WTC11 (cell line): ENCODE results near the gene FEV. TPM values are rescaled to one million over a fixed set of nuclear protein-coding genes. Genes with fewer than 3 reads are reported as not detected.

ENCODE experiments used
- ATAC-seq: fragments of 200-7000 bp; cut with Tn5 transposase; 2 replicates; pipeline ENCODE4 v1.10.0; 2021; ENCODE audit warnings: mild to moderate bottlenecking, moderate library complexity
- CTCF ChIA-PET: fragments of 300-600 bp; sonication (Branson Sonifier 250); formaldehyde crosslinking; loops from one replicate; lab custom pipeline; 2021; ENCODE audit warnings: antibody characterized with exemption; lab: Charles Lee
- POLR2A ChIA-PET: fragments of 350-600 bp; sonication (Branson Sonifier 250); formaldehyde crosslinking; loops from one replicate; lab custom pipeline; 2021; ENCODE audit warnings: antibody characterized with exemption; lab: Charles Lee
- DNase-seq: peaks from one replicate; pipeline ENCODE4 v3.0.0; 2021; ENCODE audit warnings: low spot score
- H3K27ac Mint-ChIP-seq: 2 replicates; pipeline ENCODE4 v1.8.0; 2021; ENCODE audit warnings: mixed read lengths
- H3K27me3 Mint-ChIP-seq: 2 replicates; pipeline ENCODE4 v1.8.0; 2021; ENCODE audit warnings: low read depth, mild to moderate bottlenecking, moderate library complexity, mixed read lengths
- H3K36me3 Mint-ChIP-seq: 2 replicates; pipeline ENCODE4 v1.8.0; 2021; ENCODE audit warnings: mixed read lengths
- H3K4me1 Mint-ChIP-seq: 2 replicates; pipeline ENCODE4 v1.8.0; 2022; ENCODE audit warnings: mixed read lengths
- H3K4me3 Mint-ChIP-seq: 2 replicates; pipeline ENCODE4 v1.8.0; 2021; ENCODE audit warnings: mild to moderate bottlenecking, moderate library complexity, mixed read lengths
- H3K9me3 Mint-ChIP-seq: 2 replicates; pipeline ENCODE4 v1.8.0; 2021; ENCODE audit warnings: mixed read lengths
- CBFB ChIP-seq: sonication (generic); formaldehyde crosslinking; IDR thresholded peaks from 2 replicates; pipeline ENCODE4 v1.8.1; 2022; ENCODE audit warnings: mild to moderate bottlenecking, low read depth, missing genetic modification reagents
- ESRRA ChIP-seq: sonication (generic); formaldehyde crosslinking; IDR thresholded peaks from 2 replicates; pipeline ENCODE4 v1.8.1; 2022; ENCODE audit warnings: mild to moderate bottlenecking, missing genetic modification reagents, borderline replicate concordance
- FOXK1 ChIP-seq: sonication (generic); formaldehyde crosslinking; IDR thresholded peaks from 2 replicates; pipeline ENCODE4 v1.8.0; 2022; ENCODE audit warnings: mild to moderate bottlenecking, moderate library complexity, missing genetic modification reagents
- GTF2I ChIP-seq: fragments of 250-450 bp; sonication (Bioruptor Pico); conservative IDR thresholded peaks from 2 replicates; pipeline ENCODE4 v1.4.0; 2021; ENCODE audit warnings: mild to moderate bottlenecking
- HMGA2 ChIP-seq: fragments of 250-450 bp; sonication (Bioruptor Pico); IDR thresholded peaks from 2 replicates; pipeline ENCODE4 v1.4.0; 2021; ENCODE audit warnings: mild to moderate bottlenecking, moderate library complexity
- IRF2 ChIP-seq: sonication (generic); formaldehyde crosslinking; IDR thresholded peaks from 2 replicates; pipeline ENCODE4 v1.8.0; 2022; ENCODE audit warnings: low read depth, missing genetic modification reagents, borderline replicate concordance
- KAT7 ChIP-seq: sonication (generic); formaldehyde crosslinking; IDR thresholded peaks from 2 replicates; pipeline ENCODE4 v1.8.1; 2023; ENCODE audit warnings: missing genetic modification reagents, mild to moderate bottlenecking, borderline replicate concordance
- OVOL2 ChIP-seq: fragments of 250-450 bp; sonication (Bioruptor Pico); IDR thresholded peaks from 2 replicates; pipeline ENCODE4 v1.9.0; 2021; ENCODE audit warnings: mild to moderate bottlenecking, borderline replicate concordance
- ZNF121 ChIP-seq: sonication (generic); formaldehyde crosslinking; IDR thresholded peaks from 2 replicates; pipeline ENCODE4 v1.8.0; 2023; ENCODE audit warnings: missing genetic modification reagents
- ZNF232 ChIP-seq: sonication (generic); formaldehyde crosslinking; IDR thresholded peaks from 2 replicates; pipeline ENCODE4 v1.8.0; 2022; ENCODE audit warnings: mild to moderate bottlenecking, missing genetic modification reagents
- ZNF671 ChIP-seq: fragments of 250-450 bp; sonication (Bioruptor Pico); IDR thresholded peaks from 2 replicates; pipeline ENCODE4 v1.8.0; 2021; ENCODE audit warnings: mild to moderate bottlenecking
- total RNA-seq: library from RNA; stranded (reverse); gene quantifications from 3 replicates; pipeline ENCODE4 v1.2.3, GENCODE V29; 2021
- TF ChIP-seq, protein P1 (sequence below): fragments of 250-450 bp; sonication (Bioruptor Pico); IDR thresholded peaks from 2 replicates; pipeline ENCODE4 v1.9.0; 2021; ENCODE audit warnings: mild to moderate bottlenecking
- TF ChIP-seq, protein P2 (sequence below): sonication (generic); formaldehyde crosslinking; IDR thresholded peaks from 2 replicates; pipeline ENCODE4 v1.8.1; 2023; ENCODE audit warnings: mild to moderate bottlenecking, moderate library complexity, missing genetic modification reagents
- TF ChIP-seq, protein P3 (sequence below): fragments of 200-600 bp; IDR thresholded peaks from 2 replicates; pipeline ENCODE4 v1.8.0; 2022; ENCODE audit warnings: antibody characterized with exemption
- TF ChIP-seq, protein P4 (sequence below): sonication (generic); formaldehyde crosslinking; IDR thresholded peaks from 2 replicates; pipeline ENCODE4 v1.8.0; 2023; ENCODE audit warnings: missing genetic modification reagents, mild to moderate bottlenecking, borderline replicate concordance
- TF ChIP-seq, protein P5 (sequence below): sonication (generic); formaldehyde crosslinking; IDR thresholded peaks from 2 replicates; pipeline ENCODE4 v1.8.0; 2022; ENCODE audit warnings: missing genetic modification reagents
- TF ChIP-seq, protein P6 (sequence below): sonication (generic); formaldehyde crosslinking; IDR thresholded peaks from 2 replicates; pipeline ENCODE4 v1.8.1; 2023; ENCODE audit warnings: mild to moderate bottlenecking, missing genetic modification reagents, borderline replicate concordance

Gene FEV
- total RNA-seq, 1 experiment from 2014 or later = not detected

DNA sequence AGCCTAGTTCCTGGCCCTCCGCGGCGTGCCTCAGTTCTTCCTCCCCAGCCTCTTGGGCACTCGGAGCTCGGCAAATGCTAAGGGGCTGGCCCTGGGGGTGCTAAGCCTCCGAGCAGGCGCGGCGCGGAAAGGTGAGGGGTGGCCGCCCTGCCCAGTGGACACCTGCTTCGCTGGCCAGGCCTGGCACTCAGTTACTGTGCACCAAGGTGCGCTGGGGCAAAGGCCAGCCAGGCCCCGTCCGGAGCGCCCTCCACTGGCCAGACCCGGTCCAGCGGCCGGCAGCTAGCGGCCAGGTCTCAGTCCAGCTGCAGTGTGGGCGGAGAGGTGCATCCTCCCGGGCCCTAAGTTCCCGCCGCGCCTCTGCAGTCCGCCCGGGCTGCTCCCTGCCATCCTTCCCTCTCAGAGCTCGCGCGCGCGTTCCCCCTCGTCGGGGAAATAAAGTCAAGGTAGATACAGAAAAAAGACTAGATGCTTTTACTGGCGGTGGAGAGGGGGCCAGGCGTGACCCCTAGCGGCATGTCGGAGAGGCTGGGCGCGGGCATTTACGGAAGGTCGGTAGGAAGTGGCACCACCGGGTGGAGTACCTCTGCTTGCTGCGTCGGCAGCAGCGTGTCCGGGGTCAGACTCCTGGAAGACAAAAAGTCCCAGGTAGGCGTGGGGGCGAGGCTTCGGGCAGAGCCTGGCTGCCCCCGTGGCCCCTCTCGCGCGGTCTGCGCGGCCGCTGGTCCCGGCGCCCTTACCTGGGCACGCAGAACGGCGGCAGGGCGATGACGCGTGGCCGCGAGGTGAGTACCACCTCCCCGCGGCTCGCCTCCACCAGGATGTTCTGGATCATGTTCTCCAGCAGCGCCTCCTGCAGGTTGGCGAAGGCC lies 17.6 kb upstream of the FEV start:
- ChIA-PET POLR2A (interaction anchor here (0.6 to 1.2 kb wide), 2 partner anchors 23 to 539 kb away, joined by 5 read pairs; no protein-coding TSS in a partner anchor), CTCF (interaction anchor here (0.5 to 5.5 kb wide), 53 partner anchors 8 to 527 kb away, joined by 3 to 112 read pairs (median 6); partner anchors contain the start of genes CDK5R2, CNPPD1, CRYBA2 and DNAJB2)
- Mint-ChIP-seq H3K27me3 (peaks cover 100% of the 10 kb centered on the region), H3K9me3 (no peaks in the 10 kb centered on the region), H3K4me3 (peak overlapping the region; percentile 83), H3K27ac (no peak overlapping the region), H3K4me1 (peaks cover 22% of the 10 kb centered on the region), H3K36me3 (no peaks in the 10 kb centered on the region)
- ATAC-seq (peak; percentile 69), DNase-seq (peak; percentile 95)
- TF ChIP-seq FOXK1 (CRISPR knock-in tag) (no peak), OVOL2 (CRISPR knock-in tag) (no peak), ZNF121 (no peak), GTF2I (no peak), IRF2 (no peak), KAT7 (CRISPR knock-in tag) (no peak; the same call in 1 of the 2 replicates), ZNF232 (CRISPR knock-in tag) (0 out of 2 replicates have a peak, but pooled peaks have one; percentile 32), HMGA2 (no peak), ESRRA (CRISPR knock-in tag) (no peak), ZNF671 (CRISPR knock-in tag) (no peak), CBFB (CRISPR knock-in tag) (no peak)
- TF ChIP-seq, protein P1, sequence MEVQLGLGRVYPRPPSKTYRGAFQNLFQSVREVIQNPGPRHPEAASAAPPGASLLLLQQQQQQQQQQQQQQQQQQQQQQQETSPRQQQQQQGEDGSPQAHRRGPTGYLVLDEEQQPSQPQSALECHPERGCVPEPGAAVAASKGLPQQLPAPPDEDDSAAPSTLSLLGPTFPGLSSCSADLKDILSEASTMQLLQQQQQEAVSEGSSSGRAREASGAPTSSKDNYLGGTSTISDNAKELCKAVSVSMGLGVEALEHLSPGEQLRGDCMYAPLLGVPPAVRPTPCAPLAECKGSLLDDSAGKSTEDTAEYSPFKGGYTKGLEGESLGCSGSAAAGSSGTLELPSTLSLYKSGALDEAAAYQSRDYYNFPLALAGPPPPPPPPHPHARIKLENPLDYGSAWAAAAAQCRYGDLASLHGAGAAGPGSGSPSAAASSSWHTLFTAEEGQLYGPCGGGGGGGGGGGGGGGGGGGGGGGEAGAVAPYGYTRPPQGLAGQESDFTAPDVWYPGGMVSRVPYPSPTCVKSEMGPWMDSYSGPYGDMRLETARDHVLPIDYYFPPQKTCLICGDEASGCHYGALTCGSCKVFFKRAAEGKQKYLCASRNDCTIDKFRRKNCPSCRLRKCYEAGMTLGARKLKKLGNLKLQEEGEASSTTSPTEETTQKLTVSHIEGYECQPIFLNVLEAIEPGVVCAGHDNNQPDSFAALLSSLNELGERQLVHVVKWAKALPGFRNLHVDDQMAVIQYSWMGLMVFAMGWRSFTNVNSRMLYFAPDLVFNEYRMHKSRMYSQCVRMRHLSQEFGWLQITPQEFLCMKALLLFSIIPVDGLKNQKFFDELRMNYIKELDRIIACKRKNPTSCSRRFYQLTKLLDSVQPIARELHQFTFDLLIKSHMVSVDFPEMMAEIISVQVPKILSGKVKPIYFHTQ (CRISPR knock-in tag) = no peak
- TF ChIP-seq, protein P2, sequence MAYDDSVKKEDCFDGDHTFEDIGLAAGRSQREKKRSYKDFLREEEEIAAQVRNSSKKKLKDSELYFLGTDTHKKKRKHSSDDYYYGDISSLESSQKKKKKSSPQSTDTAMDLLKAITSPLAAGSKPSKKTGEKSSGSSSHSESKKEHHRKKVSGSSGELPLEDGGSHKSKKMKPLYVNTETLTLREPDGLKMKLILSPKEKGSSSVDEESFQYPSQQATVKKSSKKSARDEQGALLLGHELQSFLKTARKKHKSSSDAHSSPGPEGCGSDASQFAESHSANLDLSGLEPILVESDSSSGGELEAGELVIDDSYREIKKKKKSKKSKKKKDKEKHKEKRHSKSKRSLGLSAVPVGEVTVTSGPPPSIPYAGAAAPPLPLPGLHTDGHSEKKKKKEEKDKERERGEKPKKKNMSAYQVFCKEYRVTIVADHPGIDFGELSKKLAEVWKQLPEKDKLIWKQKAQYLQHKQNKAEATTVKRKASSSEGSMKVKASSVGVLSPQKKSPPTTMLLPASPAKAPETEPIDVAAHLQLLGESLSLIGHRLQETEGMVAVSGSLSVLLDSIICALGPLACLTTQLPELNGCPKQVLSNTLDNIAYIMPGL (CRISPR knock-in tag) = peak; percentile 98
- TF ChIP-seq, protein P3, sequence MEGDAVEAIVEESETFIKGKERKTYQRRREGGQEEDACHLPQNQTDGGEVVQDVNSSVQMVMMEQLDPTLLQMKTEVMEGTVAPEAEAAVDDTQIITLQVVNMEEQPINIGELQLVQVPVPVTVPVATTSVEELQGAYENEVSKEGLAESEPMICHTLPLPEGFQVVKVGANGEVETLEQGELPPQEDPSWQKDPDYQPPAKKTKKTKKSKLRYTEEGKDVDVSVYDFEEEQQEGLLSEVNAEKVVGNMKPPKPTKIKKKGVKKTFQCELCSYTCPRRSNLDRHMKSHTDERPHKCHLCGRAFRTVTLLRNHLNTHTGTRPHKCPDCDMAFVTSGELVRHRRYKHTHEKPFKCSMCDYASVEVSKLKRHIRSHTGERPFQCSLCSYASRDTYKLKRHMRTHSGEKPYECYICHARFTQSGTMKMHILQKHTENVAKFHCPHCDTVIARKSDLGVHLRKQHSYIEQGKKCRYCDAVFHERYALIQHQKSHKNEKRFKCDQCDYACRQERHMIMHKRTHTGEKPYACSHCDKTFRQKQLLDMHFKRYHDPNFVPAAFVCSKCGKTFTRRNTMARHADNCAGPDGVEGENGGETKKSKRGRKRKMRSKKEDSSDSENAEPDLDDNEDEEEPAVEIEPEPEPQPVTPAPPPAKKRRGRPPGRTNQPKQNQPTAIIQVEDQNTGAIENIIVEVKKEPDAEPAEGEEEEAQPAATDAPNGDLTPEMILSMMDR = peak; percentile 29; the same call in 1 of the 2 replicates
- TF ChIP-seq, protein P4, sequence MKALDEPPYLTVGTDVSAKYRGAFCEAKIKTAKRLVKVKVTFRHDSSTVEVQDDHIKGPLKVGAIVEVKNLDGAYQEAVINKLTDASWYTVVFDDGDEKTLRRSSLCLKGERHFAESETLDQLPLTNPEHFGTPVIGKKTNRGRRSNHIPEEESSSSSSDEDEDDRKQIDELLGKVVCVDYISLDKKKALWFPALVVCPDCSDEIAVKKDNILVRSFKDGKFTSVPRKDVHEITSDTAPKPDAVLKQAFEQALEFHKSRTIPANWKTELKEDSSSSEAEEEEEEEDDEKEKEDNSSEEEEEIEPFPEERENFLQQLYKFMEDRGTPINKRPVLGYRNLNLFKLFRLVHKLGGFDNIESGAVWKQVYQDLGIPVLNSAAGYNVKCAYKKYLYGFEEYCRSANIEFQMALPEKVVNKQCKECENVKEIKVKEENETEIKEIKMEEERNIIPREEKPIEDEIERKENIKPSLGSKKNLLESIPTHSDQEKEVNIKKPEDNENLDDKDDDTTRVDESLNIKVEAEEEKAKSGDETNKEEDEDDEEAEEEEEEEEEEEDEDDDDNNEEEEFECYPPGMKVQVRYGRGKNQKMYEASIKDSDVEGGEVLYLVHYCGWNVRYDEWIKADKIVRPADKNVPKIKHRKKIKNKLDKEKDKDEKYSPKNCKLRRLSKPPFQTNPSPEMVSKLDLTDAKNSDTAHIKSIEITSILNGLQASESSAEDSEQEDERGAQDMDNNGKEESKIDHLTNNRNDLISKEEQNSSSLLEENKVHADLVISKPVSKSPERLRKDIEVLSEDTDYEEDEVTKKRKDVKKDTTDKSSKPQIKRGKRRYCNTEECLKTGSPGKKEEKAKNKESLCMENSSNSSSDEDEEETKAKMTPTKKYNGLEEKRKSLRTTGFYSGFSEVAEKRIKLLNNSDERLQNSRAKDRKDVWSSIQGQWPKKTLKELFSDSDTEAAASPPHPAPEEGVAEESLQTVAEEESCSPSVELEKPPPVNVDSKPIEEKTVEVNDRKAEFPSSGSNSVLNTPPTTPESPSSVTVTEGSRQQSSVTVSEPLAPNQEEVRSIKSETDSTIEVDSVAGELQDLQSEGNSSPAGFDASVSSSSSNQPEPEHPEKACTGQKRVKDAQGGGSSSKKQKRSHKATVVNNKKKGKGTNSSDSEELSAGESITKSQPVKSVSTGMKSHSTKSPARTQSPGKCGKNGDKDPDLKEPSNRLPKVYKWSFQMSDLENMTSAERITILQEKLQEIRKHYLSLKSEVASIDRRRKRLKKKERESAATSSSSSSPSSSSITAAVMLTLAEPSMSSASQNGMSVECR (CRISPR knock-in tag) = peak; percentile 14; the same call in 1 of the 2 replicates
- TF ChIP-seq, protein P5, sequence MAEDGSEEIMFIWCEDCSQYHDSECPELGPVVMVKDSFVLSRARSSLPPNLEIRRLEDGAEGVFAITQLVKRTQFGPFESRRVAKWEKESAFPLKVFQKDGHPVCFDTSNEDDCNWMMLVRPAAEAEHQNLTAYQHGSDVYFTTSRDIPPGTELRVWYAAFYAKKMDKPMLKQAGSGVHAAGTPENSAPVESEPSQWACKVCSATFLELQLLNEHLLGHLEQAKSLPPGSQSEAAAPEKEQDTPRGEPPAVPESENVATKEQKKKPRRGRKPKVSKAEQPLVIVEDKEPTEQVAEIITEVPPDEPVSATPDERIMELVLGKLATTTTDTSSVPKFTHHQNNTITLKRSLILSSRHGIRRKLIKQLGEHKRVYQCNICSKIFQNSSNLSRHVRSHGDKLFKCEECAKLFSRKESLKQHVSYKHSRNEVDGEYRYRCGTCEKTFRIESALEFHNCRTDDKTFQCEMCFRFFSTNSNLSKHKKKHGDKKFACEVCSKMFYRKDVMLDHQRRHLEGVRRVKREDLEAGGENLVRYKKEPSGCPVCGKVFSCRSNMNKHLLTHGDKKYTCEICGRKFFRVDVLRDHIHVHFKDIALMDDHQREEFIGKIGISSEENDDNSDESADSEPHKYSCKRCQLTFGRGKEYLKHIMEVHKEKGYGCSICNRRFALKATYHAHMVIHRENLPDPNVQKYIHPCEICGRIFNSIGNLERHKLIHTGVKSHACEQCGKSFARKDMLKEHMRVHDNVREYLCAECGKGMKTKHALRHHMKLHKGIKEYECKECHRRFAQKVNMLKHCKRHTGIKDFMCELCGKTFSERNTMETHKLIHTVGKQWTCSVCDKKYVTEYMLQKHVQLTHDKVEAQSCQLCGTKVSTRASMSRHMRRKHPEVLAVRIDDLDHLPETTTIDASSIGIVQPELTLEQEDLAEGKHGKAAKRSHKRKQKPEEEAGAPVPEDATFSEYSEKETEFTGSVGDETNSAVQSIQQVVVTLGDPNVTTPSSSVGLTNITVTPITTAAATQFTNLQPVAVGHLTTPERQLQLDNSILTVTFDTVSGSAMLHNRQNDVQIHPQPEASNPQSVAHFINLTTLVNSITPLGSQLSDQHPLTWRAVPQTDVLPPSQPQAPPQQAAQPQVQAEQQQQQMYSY = no peak
- TF ChIP-seq, protein P6, sequence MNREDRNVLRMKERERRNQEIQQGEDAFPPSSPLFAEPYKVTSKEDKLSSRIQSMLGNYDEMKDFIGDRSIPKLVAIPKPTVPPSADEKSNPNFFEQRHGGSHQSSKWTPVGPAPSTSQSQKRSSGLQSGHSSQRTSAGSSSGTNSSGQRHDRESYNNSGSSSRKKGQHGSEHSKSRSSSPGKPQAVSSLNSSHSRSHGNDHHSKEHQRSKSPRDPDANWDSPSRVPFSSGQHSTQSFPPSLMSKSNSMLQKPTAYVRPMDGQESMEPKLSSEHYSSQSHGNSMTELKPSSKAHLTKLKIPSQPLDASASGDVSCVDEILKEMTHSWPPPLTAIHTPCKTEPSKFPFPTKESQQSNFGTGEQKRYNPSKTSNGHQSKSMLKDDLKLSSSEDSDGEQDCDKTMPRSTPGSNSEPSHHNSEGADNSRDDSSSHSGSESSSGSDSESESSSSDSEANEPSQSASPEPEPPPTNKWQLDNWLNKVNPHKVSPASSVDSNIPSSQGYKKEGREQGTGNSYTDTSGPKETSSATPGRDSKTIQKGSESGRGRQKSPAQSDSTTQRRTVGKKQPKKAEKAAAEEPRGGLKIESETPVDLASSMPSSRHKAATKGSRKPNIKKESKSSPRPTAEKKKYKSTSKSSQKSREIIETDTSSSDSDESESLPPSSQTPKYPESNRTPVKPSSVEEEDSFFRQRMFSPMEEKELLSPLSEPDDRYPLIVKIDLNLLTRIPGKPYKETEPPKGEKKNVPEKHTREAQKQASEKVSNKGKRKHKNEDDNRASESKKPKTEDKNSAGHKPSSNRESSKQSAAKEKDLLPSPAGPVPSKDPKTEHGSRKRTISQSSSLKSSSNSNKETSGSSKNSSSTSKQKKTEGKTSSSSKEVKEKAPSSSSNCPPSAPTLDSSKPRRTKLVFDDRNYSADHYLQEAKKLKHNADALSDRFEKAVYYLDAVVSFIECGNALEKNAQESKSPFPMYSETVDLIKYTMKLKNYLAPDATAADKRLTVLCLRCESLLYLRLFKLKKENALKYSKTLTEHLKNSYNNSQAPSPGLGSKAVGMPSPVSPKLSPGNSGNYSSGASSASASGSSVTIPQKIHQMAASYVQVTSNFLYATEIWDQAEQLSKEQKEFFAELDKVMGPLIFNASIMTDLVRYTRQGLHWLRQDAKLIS (CRISPR knock-in tag) = no peak
